Erythroblast (primary cell): Measurements from ENCODE around the gene NOA1.
"Not testable (repeated sequence)": the region's sequence is repeated elsewhere in the genome, so short reads cannot be mapped to it uniquely, and the experiment has no call there.

Experiments
- DNase-seq, 2 experiments: peaks; one replicate each; lab custom pipeline; 2025; lab: John Stamatoyannopoulos, UW
- GATA1 ChIP-seq: IDR thresholded peaks from 2 replicates; pipeline ENCODE4 v1.6.1; 2011; ENCODE audit warnings: low read depth, mild to moderate bottlenecking, control low read depth, low read length, moderate library complexity
- POLR2A ChIP-seq: IDR thresholded peaks from 2 replicates; pipeline ENCODE4 v1.6.1; 2011; ENCODE audit warnings: mild to moderate bottlenecking, low read length

NOA1 gene

GRCh38 chr4:56937262-56937661 lies 40.1 kb downstream of the NOA1 start:
- DNase-seq, result no peak
- no peak for TF ChIP-seq POLR2A
- TF ChIP-seq GATA1, result no peak

DNA sequence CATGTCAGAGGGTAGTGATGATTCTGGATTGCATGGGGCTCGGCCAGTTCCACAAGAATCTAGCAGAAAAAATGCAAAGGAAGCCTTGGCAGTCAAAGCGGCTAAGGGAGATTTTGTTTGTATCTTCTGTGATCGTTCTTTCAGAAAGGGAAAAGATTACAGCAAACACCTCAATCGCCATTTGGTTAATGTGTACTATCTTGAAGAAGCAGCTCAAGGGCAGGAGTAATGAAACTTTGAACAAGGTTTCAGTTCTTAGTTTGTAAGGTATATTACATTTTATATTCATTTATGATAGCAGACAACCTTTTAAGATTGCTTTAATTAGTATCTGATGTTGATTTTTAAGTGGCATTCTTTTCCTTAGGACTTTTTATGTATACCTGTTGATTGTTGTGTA lies 45.5 kb downstream of the NOA1 start:
- no peak for TF ChIP-seq POLR2A
- no peak for TF ChIP-seq GATA1
- DNase-seq, result no peak

GRCh38 chr4:56930638-56931037 lies 46.8 kb downstream of the NOA1 start:
- TF ChIP-seq GATA1 (no peak), POLR2A (no peak)
- DNase-seq, result no peak

GRCh38 chr4:56927196-56927595 lies 50.2 kb downstream of the NOA1 start:
- DNase-seq, result no peak
- TF ChIP-seq POLR2A (no peak), GATA1 (no peak)

- DNase-seq, result not testable (repeated sequence)
These were observed 62.4 kb downstream of the NOA1 start for GRCh38 chr4:56914977-56915376.

DNA sequence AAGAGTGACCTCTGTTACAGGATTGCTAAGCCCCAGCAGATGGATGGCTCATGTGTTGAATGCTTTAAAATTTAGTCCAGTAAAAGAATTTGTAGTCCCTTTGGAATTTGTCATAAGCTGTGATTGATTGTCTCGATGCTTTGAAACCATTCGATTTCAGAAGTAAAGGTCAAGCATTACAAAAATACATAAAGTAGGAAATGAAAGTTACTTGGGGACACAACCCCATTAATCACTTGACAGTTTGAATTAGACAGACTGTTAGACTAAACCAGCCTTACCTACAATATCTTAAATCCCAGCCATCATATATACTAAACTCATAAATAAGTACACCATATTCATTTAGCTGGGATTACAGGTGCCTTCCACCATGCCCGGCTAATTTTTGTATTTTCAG lies 63.1 kb downstream of the NOA1 start:
- TF ChIP-seq POLR2A (no peak), GATA1 (no peak)
- DNase-seq, result no peak
